BLaER1 (cell line): ENCODE results near the gene GSK3A.
A peak's percentile ranks its signal among the peaks of the same experiment; 100 is the strongest.

Source experiments
- H3K27ac ChIP-seq: shearing (Covaris generic); formaldehyde crosslinking; 2 replicates; pipeline ENCODE4 v1.8.1; 2022
- H3K27me3 ChIP-seq: shearing (Covaris generic); formaldehyde crosslinking; 2 replicates; pipeline ENCODE4 v1.8.1; 2022
- H3K36me3 ChIP-seq: shearing (Covaris generic); formaldehyde crosslinking; 2 replicates; pipeline ENCODE4 v1.8.1; 2022
- H3K4me1 ChIP-seq: shearing (Covaris generic); formaldehyde crosslinking; 2 replicates; pipeline ENCODE4 v1.8.1; 2022
- H3K4me2 ChIP-seq: shearing (Covaris generic); formaldehyde crosslinking; 2 replicates; pipeline ENCODE4 v1.8.1; 2022
- H3K4me3 ChIP-seq: shearing (Covaris generic); formaldehyde crosslinking; 2 replicates; pipeline ENCODE4 v1.8.1; 2022
- H3K9ac ChIP-seq: shearing (Covaris generic); formaldehyde crosslinking; 2 replicates; pipeline ENCODE4 v1.8.1; 2022
- H3K9me3 ChIP-seq: shearing (Covaris generic); formaldehyde crosslinking; 2 replicates; pipeline ENCODE4 v1.8.1; 2022
- H4K20me1 ChIP-seq: shearing (Covaris generic); formaldehyde crosslinking; 2 replicates; pipeline ENCODE4 v1.8.1; 2022
- Cebpa-rat ChIP-seq: shearing (Covaris generic); IDR thresholded peaks from 2 replicates; pipeline ENCODE4 v1.8.1; 2022

Gene GSK3A

DNA sequence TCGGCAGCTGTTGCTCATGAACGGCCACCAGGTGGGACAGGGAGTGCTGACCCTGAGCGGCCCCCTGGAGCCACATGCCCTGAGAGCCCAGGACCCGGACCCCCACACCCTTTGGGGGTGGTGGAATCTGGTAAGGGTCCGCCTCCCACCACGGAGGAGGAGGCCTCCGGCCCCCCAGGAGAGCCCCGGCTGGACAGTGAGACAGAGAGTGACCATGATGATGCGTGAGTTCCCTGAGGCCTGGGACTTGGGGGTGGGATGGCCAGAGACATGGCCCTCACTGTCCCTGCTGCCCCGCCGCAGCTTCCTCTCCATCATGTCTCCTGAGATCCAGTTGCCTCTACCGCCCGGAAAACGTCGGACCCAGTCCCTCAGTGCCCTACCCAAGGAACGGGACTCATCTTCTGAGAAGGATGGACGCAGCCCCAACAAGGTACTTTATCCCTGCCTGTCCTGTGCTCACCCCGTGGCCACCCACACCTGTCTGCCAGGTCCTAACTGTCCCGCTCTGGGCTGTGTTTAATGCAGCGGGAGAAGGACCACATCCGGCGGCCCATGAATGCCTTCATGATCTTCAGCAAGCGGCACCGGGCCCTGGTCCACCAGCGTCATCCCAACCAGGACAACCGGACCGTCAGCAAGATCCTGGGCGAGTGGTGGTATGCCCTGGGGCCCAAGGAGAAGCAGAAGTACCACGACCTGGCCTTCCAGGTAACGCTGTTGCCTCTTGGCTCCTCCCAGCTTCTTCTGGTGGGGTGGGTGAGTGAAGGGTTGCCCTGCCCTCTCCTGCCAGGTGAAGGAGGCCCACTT is 44.8 kb upstream of the GSK3A start:
- H3K9me3 ChIP-seq, result no peaks in the 10 kb centered on the region
- peak overlapping the region; percentile 93 for H3K27ac ChIP-seq
- peaks cover 87% of the 10 kb centered on the region for H3K4me1 ChIP-seq
- peak overlapping the region; percentile 73 for H3K4me3 ChIP-seq
- peak overlapping the region; percentile 55; the same call in 1 of the 2 replicates for H3K9ac ChIP-seq
- H3K27me3 ChIP-seq, result no peaks in the 10 kb centered on the region
- H3K4me2 ChIP-seq, result peak overlapping the region; percentile 98
- TF ChIP-seq Cebpa-rat, result no peak
- H3K36me3 ChIP-seq, result peaks cover 55% of the 10 kb centered on the region
- peaks cover 87% of the 10 kb centered on the region for H4K20me1 ChIP-seq

DNA sequence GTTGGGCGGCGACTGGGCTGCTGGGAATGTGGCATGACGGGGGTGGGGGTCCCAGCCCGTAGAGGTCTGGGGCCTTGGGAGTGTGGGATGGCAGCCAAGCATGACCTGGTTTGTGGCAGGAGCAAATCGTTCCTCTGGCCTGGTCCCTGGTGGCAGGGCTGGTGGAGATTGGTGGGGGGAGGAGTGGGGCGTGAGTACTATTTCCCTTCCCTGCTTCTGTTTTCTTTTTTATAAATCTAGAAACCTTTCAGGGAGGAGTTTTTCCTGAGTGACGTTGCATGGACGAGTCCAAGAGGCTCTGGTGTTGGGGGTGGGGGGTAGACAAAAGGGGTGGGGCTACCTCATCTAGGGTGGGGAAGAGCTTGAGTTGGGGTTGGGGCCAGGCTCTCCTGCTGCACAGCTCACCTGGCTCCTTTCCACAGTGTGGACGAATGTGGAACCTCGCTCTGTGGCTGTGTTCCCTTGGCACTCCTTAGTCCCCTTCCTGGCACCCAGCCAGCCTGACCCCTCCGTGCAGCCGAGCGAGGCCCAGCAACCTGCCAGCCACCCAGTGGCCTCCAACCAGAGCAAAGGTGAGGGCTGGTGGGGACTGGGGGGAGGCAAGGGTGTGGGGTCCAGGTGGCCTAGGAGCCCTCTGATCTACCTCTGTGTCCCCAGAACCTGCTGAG is 44.1 kb upstream of the GSK3A start:
- H3K27ac ChIP-seq, result peak overlapping the region; percentile 93

DNA sequence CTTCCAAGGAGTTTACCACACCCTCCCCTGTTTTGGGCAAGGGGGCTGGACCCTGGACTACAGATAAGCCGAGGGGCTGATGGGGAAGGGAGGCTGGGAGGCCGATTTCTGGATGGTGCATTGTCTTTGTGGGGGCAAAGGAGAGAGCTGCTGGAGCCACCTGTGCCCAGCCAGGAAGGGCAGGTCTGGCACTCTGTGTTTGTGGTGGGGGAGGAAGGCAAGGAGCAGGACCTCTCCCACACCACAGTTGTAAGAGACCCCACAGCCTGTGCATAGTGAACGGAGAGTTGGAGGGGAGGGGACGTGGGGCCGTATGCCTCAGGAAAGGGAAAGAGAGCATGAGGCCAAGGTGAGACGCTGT is 43.6 kb upstream of the GSK3A start:
- H3K27ac ChIP-seq, result peak overlapping the region; percentile 93

More for the DNA sequence above, 44.1 kb upstream of the GSK3A start:
- Histone ChIP-seq H3K9me3 (no peaks in the 10 kb centered on the region), H3K9ac (peak overlapping the region; percentile 85), H3K27me3 (no peaks in the 10 kb centered on the region), H3K4me2 (peak overlapping the region; percentile 98), H3K36me3 (peaks cover 47% of the 10 kb centered on the region), H3K4me3 (peak overlapping the region; percentile 73), H4K20me1 (peaks cover 87% of the 10 kb centered on the region), H3K4me1 (peaks cover 88% of the 10 kb centered on the region)
- TF ChIP-seq Cebpa-rat, result no peak

DNA sequence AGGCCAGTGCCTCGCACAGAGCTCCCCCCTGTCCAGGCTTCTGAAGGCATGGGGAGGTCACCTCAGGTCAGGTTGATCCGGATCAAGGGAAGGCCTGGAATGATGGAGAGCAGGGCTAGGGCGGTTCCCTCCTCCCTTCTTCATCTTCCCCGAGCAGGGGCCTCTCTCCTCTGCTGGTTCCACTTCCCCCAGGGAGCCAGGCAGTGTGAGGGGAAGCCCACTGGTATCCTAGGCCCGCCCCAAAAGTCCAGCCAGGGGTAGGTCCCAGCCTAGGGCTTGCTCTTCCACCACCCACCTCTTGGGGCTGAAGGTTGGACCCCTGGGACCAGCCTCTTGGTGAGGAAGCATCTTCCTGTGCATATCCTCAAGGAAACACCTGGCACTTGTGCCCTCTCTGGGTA is 43.1 kb upstream of the GSK3A start:
- peaks cover 83% of the 10 kb centered on the region for H3K4me1 ChIP-seq
- H4K20me1 ChIP-seq, result peaks cover 79% of the 10 kb centered on the region
- peak overlapping the region; percentile 93 for H3K27ac ChIP-seq
- H3K4me2 ChIP-seq, result peak overlapping the region; percentile 98
- peaks cover 38% of the 10 kb centered on the region for H3K36me3 ChIP-seq
- H3K9ac ChIP-seq, result peak overlapping the region; percentile 85
- TF ChIP-seq Cebpa-rat, result no peak
- no peaks in the 10 kb centered on the region for H3K9me3 ChIP-seq
- no peaks in the 10 kb centered on the region for H3K27me3 ChIP-seq
- peak overlapping the region; percentile 73 for H3K4me3 ChIP-seq

More for the DNA sequence above, 43.6 kb upstream of the GSK3A start:
- Histone ChIP-seq H3K36me3 (peaks cover 42% of the 10 kb centered on the region), H3K9me3 (no peaks in the 10 kb centered on the region), H3K4me3 (peak overlapping the region; percentile 73), H3K4me2 (peak overlapping the region; percentile 98), H3K9ac (peak overlapping the region; percentile 85), H4K20me1 (peaks cover 83% of the 10 kb centered on the region), H3K27me3 (no peaks in the 10 kb centered on the region), H3K4me1 (peaks cover 87% of the 10 kb centered on the region)
- no peak for TF ChIP-seq Cebpa-rat

DNA sequence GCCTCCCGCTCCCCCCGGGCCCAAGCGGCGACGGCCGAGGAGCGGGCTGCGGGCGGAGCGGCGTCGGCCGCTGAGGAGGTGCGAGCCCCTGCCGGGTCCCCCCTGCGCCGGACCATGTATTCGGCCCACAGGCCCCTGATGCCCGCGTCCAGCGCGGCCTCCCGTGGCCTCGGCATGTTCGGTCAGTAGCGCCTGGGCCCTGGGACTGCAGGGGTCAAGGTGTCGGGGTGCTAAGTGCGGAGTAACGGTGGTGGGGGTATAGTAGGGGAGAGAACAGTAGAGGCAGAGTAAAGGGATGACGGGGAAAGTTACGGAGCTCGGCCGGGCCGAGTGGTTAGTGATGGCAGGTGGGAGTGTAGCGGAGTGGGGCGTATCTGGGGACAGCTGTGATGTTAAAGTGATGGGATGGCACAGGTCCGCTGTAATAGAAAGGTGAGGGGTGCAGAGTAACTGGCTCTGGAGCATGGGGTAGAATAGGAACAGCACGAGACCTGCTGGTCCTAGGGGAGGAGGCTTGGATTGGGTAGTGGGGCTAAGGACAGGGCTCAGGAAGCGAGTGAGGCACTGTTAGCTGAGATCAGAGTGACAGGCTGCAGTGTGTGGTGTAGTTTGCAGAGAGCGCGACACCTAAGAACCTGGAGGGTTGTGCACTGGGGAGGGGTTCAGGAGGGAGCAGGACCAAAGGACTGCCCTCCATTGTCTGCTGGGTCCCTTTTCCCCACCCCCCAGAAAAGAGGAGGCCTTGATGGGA is 42.4 kb upstream of the GSK3A start:
- Histone ChIP-seq H3K36me3 (peaks cover 30% of the 10 kb centered on the region), H3K9me3 (no peaks in the 10 kb centered on the region), H3K4me3 (peak overlapping the region; percentile 73), H3K4me2 (peak overlapping the region; percentile 98), H3K27ac (peak overlapping the region; percentile 93), H3K4me1 (peaks cover 75% of the 10 kb centered on the region), H4K20me1 (peaks cover 71% of the 10 kb centered on the region), H3K9ac (peak overlapping the region; percentile 85), H3K27me3 (no peaks in the 10 kb centered on the region)
- TF ChIP-seq Cebpa-rat, result no peak

DNA sequence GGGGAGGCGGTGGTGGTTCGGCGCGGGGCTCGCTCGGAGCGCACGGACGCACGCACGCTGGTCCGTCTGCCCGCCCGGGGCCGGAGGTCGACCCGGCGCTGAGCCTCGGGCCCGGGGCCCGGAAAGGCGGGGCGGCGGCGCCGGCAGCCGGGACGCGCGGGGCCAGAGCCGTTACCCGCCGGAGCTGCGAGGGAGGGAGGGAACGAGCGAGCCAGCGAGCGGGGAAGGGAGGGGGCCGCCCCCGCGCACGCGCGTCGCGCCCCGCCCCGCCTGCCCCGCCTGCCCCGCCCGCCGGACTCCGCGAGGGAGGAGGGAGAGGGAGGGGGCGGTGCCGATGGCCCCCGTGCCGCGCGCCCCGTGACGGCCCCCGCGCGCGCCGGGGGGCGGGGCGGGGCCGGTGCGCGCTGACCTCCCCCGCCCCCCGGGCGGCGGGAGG is 41.7 kb upstream of the GSK3A start:
- no peak for TF ChIP-seq Cebpa-rat
- H3K27me3 ChIP-seq, result no peaks in the 10 kb centered on the region
- H4K20me1 ChIP-seq, result peaks cover 69% of the 10 kb centered on the region
- H3K9me3 ChIP-seq, result no peaks in the 10 kb centered on the region
- H3K4me1 ChIP-seq, result peaks cover 75% of the 10 kb centered on the region
- H3K36me3 ChIP-seq, result peaks cover 23% of the 10 kb centered on the region
- peak overlapping the region; percentile 90 for H3K27ac ChIP-seq
- H3K9ac ChIP-seq, result peak overlapping the region; percentile 86
- peak overlapping the region; percentile 73 for H3K4me3 ChIP-seq
- H3K4me2 ChIP-seq, result peak overlapping the region; percentile 22; the same call in 1 of the 2 replicates

DNA sequence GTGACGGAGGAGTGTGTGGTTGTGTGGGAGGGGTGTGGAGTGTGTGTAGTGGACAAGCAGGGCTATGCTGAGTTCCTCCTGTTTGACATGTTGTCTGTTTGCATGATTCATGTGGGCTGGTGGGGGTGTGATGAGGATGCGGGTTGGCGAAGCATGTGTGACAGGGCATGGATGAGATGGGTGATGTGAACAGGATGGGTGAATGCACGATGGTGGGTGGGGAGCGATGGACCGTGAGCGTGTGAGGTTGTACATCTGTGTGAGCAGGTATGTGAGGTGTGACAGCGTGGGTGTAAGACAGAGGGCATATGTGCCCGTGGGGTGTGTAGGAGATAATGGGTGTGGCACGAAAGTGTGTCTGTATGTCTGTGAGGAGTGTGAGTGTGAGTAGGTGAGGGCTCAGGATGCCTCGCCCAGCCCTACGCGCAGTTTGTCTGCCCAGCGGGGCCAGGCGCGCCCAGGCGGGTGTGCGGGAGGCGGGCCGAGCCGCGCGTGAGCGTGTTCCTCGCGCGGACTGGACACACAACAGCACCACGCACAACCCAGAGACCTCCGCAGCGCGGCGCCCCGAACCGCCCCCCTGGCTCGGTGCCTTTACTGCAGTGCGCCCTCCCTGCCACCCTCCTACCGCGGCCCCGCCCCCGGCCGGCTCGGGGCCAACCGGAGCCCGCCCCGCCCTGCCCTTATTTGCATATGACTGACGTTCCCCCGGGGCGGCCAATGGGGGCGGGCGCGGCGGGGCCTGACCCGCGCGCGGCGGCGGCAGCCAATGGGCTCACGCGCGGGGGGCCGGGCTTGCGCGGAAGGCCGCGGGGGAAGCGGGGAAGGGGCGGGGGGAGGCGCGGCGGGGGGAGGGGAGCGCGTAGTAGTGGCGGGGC is 41.0 kb upstream of the GSK3A start:
- peaks cover 69% of the 10 kb centered on the region for H4K20me1 ChIP-seq
- no peaks in the 10 kb centered on the region for H3K27me3 ChIP-seq
- H3K36me3 ChIP-seq, result peaks cover 17% of the 10 kb centered on the region
- peak overlapping the region; percentile 86 for H3K9ac ChIP-seq
- peak overlapping the region; percentile 99 for H3K4me2 ChIP-seq
- peaks cover 75% of the 10 kb centered on the region for H3K4me1 ChIP-seq
- peak overlapping the region; percentile 73 for H3K4me3 ChIP-seq
- H3K27ac ChIP-seq, result peak overlapping the region; percentile 90
- TF ChIP-seq Cebpa-rat, result no peak
- H3K9me3 ChIP-seq, result no peaks in the 10 kb centered on the region

DNA sequence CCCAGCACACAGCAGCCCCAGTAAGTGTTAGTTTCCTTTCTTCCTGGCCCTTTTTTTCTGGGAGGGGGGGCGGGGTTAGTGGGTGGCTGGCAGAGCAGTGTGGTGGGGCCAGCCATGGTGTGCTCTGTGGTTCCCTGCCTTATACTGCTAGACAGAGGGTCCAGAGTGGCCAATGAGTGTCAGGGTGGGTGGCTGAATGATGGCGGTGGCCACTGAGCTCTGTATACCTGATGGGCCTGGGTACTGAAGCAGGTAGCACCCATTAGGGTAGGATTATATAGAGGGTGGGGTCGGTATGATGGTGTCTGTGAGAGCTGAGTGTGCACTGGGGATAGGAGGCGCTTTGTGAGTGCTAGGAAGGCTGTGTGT is 40.4 kb upstream of the GSK3A start:
- Histone ChIP-seq H3K4me2 (peak overlapping the region; percentile 99), H3K4me3 (peak overlapping the region; percentile 70), H3K9ac (peak overlapping the region; percentile 78; the same call in 1 of the 2 replicates), H3K36me3 (peaks cover 11% of the 10 kb centered on the region), H3K27me3 (no peaks in the 10 kb centered on the region), H3K9me3 (no peaks in the 10 kb centered on the region), H3K4me1 (peaks cover 75% of the 10 kb centered on the region), H4K20me1 (peaks cover 67% of the 10 kb centered on the region), H3K27ac (peak overlapping the region; percentile 73; the same call in 1 of the 2 replicates)
- TF ChIP-seq Cebpa-rat, result no peak
